PFSK-1 (cell line): ENCODE data around the gene ST7L.
A peak's percentile ranks its signal among the peaks of the same experiment; 100 is the strongest.

Experiments
- FOXP2 ChIP-seq: optimal IDR thresholded peaks from 2 replicates; pipeline ENCODE3; 2011; ENCODE audit warnings: borderline replicate concordance, control low read depth, inconsistent platforms; ENCODE audit not compliant: insufficient read depth; ENCODE audit errors: extremely low read length, extremely low read depth
- POLR2AphosphoS5 ChIP-seq: IDR thresholded peaks from 2 replicates; pipeline ENCODE4 v1.6.1; 2012; ENCODE audit warnings: low read depth, mild to moderate bottlenecking, control low read depth, low read length, moderate library complexity
- REST ChIP-seq, 2 experiments: IDR thresholded peaks; 2 replicates each; pipeline versions ENCODE4 v1.6.1 to v1.8.0; 2011 to 2012; ENCODE audit warnings: low read depth in 2 of 2, low read length in 2 of 2, control low read depth in 1 of 2, inconsistent platforms in 1 of 2, mild to moderate bottlenecking in 1 of 2, moderate library complexity in 1 of 2; ENCODE audit not compliant: insufficient read depth in 1 of 2
- SIN3A ChIP-seq: IDR thresholded peaks from 2 replicates; pipeline ENCODE4 v1.6.1; 2012; ENCODE audit warnings: mild to moderate bottlenecking, low read length, moderate library complexity, borderline replicate concordance; ENCODE audit not compliant: insufficient read depth
- TAF1 ChIP-seq: IDR thresholded peaks from 2 replicates; pipeline ENCODE4 v1.6.1; 2012; ENCODE audit warnings: low read length, control low read depth, borderline replicate concordance; ENCODE audit not compliant: insufficient read depth

Gene ST7L

DNA sequence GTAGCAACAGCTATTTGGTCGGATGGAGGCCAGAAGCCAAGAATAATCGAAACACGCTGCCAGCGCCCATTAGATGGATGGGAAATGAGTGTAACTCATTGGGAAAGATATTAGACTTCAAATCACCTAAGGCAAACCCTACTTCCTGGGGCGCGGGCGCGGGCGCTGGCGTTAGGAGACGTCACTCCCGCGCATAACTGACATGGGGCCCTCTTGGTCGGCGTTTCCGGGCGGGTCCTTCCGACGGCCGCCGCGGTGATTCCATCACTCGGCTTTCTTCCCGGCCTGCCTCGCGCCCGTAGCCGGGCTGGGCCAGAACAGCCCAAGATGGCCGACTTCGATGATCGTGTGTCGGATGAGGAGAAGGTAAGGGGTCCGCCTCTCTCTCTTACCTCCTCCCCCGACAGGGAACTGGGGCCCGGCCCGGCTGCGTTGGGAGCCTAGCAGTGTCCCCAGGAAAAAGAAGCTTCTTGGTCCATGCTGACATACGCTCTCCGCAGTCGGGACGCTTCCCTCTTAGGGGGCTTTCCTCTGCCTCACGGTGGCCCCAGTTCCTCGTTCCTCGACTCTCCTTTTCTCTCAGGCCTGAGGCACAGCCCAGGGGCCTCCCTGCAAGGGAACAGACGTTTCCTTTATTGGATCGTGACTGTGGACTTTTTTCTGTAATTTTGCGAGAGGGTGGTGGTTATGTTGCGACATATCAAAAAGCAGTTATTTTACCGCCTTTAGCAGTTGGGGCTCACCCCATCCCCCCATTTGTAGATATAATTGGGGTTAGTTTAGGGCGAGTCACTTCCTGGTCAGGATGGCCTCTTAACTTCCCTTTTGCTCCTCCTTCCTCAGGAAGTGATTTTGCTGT is 806 bp upstream of the ST7L start, which contains the start of gene CAPZA1:
Gene CAPZA1, plus strand, starts transcription at position 315 of the 859 bp plus-strand sequence. Its CDS starts 13 bp downstream, at position 328.
- TF ChIP-seq FOXP2 (peak; percentile 60), TAF1 (peak; percentile 99), SIN3A (peak; percentile 22; the same call in 1 of the 2 replicates), REST (IDR thresholded peaks at IDR 0.05; ENCODE audit: insufficient read depth in 1 of 2, low read depth in 2 of 2, low read length in 2 of 2) (peak; percentile 34 to 65; a peak in 3 of 4 replicates), POLR2AphosphoS5 (peak; percentile 95)

- no peak for TF ChIP-seq POLR2AphosphoS5
- TF ChIP-seq FOXP2, result no peak
- TF ChIP-seq REST (IDR thresholded peaks at IDR 0.05; ENCODE audit: insufficient read depth in 1 of 2, low read depth in 2 of 2, low read length in 2 of 2), result no peak
- no peak for TF ChIP-seq TAF1
- TF ChIP-seq SIN3A, result no peak
These were observed 724 bp downstream of the ST7L start for GRCh38 chr1:112618114-112618720.

DNA sequence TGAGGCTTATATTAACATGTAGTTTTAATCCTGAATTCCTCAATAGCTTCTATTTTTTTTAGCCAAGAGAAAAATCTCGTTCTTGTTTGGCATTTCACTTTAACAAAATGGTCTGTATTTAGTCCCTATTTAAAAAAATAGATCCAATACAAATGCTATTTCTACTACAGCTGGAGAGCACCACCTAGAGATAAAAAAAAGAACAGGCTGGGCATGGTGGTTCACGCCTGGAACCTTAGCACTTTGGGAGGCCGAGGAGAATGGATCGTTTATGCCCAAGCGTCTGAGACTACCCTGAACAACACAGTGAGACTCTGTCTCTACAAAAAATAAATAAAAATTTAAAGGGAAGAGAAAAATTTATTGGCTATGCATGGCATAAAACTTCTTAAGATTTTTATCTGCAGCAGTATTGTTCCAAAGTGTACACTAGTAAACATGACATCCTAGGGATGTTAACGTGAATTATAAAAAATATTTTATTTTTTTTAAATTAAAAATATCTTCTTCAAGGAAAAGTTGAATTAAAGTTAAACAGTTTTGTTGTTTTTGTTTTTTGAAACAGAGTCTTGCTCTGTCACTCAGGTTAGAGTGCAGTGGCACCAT is 4.4 kb downstream of the ST7L start:
- TF ChIP-seq REST (IDR thresholded peaks at IDR 0.05; ENCODE audit: insufficient read depth in 1 of 2, low read depth in 2 of 2, low read length in 2 of 2), result no peak
- TF ChIP-seq TAF1, result no peak
- TF ChIP-seq SIN3A, result no peak
- TF ChIP-seq POLR2AphosphoS5, result no peak
- TF ChIP-seq FOXP2, result no peak

DNA sequence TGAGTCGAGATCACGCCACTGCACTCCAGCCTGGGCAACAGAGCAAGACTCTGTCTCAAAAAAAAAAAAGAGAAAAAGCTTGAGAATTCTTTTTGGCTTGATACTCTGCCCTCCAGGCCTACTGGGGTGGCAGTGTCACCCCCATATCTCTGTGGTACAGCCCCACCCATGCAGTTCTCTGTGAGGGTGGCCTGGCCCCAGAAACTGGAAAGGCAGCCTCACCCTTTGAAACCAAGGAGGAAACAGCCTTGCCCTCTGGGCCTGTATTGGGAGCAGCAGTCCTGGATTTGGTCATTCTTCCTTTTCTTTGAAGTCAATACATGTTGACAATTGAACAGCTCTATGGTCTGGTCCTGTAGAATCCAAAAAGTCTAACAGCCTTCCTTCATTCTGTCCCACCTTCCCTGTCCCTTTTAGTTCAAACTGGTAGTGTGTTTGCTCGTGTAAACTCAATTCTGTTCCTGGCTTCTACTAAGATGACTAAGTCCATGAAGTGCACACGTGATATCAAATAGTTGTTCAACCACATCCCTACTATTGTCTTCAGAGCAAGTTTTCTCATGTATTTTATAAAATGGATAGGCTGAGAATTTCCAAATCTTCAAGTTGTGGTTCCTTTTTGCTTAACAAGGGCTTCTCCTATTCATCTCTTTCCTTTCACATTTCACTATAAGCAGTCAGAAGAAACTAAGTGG is 13.2 kb downstream of the ST7L start:
- TF ChIP-seq TAF1 (no peak), SIN3A (no peak), POLR2AphosphoS5 (no peak), FOXP2 (no peak), REST (IDR thresholded peaks at IDR 0.05; ENCODE audit: insufficient read depth in 1 of 2, low read depth in 2 of 2, low read length in 2 of 2) (no peak)
